Ureter (tissue), 1 donor: Measurements from ENCODE around the gene DUSP16. TPM values are rescaled to one million over a fixed set of nuclear protein-coding genes. Genes with fewer than 3 reads are reported as not detected.
"Not testable (repeated sequence)": the region's sequence is repeated elsewhere in the genome, so short reads cannot be mapped to it uniquely, and the experiment has no call there.

ENCODE experiments used
- DNase-seq: peaks from one replicate; pipeline ENCODE4 v3.0.0-alpha.2; 2020; ENCODE audit warnings: low spot score
- total RNA-seq: library from RNA; stranded (reverse); gene quantifications from one replicate; pipeline ENCODE4 v1.2.4, GENCODE V29; 2023
- donor health status: DM: yes; HTN: yes; CAD: no.

DUSP16 gene
- total RNA-seq, 1 donor from 2014 or later: 77.0 TPM

DNA sequence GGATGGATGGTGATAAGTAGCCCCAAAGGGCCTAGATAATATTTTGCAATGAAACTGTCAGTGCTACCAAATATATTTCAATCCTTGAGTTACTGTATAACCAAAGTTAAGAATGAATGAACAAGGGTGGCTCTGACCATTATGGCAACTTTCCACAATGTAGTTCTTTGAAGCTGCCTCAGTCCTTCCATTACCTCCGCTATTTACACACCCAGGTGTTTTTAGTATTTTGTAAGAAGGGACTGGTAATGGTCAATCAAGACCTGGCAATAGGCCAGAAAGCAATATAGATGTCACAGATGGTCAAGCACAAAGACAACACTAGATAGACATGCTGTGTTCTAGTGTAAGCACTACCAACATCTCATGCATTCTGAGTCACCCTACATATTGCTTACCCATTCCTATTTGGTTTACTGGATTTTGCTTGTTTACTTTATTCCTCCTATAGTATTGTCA is 16.3 kb downstream of the DUSP16 start:
- no peak for DNase-seq

DNA sequence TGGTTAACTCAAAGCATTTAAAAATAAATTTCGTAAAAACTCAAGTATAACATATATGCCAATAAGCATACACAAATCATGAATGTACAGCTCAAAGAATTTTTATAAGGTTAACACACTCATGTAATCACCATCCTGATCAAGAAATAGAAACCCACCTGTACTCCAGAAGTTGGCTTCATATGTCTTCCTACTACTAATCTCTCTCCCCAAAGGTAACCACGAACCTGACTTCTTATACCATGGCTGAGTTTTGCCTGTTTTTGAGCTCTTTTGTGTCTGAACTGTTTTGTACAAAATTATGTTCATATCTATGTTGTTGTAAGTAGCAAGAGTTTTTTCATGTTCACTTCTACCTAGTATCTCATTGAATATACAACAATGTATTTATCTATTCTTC is 18.7 kb downstream of the DUSP16 start:
- no peak for DNase-seq

DNA sequence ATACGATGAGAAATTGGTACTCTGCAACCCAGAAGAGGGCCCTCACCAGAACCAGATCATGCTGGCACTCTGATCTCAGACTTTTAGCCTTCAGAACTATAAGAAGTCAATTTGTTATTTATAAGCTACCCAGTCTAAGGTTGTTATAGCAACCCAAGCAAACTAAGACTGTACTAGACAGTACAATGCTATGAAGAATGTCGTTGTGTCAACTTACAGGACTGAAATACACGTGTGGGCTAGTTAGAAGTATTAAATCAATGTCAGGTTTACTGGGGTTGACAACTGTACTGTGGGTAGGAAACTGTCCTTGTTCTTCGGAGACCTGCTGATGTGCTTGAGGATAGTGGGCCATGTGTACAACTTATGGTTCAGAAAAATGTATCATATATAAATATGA is 19.7 kb downstream of the DUSP16 start:
- DNase-seq: no peak

DNA sequence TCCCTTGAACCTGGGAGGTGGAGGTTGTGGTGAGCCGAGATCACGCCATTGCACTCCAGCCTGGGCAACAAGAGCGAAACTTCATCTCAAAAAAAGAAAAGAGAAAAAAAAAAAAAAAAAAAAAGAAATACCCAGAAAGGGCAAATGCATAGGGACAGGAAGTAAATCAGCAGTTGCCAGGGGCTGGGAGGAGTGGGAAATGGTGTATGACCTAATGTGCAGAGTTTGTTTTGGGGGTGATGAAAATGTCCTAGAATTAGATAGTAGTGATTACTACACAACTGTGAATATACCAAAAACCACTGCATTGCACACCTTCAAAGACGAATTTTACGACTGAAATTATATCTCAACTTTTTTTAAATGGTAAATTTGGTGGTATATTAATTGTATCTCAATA is 20.4 kb downstream of the DUSP16 start:
- DNase-seq: no peak

DNA sequence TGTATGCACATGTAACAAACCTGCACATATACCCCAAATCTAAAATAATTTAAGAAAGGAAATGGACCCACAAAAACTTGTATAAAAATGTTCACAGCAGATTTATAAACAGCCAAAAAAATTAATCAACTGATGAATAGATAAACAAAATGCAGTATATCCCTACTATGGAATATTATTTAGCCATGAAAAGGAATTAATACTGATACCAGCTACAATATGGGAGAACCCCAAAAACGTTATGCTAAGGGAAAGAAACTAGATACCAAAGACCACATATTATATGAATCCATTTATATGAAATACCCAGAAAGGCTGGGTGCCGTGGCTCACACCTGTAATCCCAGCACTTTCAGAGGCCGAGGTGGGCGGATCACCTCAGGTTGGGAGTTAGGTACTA is 20.9 kb downstream of the DUSP16 start:
- DNase-seq: no peak

DNA sequence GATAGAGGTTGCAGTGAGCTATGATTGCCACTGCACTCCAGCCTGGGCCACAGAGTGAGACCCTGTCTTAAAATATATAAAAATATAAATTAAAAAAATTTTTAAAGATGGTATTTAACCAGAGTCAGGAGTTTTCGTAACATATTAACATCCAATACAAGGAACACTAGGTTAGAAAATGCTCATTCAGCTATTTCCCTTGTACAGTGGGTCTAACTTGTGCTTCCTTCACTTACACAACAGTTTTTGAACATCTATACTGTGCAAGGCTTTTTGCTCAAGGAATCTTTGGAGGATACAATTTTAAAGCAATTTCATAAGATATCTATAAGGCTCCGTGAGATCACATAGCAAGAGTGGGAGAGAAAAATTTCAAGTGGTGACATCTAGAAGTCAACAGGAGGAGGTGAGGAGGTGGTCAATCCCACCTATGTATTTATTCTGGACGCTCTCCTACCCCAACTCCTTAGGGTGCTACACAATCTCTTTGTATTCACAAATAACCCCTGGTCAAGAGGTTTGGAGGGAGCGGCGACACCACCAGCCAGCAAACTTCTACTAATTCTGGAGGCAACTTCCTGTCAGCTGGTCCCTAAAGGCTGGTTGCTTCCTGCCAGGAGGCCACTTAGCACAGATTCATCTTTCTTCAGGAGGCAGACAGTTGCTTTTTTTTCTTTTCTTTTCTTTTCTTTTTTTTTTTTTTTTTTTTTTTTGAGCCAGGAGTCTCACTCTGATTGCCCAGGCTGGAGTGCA is 22.2 kb downstream of the DUSP16 start:
- no peak for DNase-seq

DNA sequence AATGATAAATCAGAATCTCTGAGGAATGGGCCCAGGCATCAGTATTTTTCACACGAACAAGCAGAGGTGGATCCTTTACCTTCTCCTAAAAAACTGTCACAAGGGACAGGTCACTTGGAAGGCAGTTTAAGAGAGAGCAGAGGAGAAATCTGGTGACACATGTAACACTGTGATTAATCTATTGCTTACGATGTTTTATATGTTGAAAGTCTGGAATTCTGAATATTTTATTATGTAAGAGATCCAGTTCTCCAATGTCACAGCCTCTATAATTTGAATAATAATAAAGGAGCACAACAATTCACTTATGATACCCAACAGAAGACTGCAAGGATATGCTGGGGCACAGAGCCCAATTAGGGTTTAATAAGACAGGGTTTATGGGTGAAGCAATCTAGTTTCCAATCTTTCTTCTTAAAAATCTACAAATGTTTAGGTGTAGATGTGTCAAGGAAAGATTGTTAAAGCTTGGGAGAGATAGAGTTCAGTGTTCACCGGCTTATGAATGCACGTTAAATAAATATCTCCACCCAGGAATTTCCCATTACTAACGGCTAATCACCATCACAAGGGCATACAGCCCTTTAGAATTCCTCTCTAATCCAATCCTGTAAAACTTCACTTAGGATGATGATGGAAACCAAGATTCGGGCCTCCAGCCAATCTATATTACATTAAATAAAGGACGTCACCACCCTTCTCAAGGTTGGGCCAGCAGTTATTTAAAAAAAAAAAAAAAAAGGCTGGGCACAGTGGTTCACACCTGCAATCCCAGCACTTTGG is 23.4 kb downstream of the DUSP16 start:
- no peak for DNase-seq

DNA sequence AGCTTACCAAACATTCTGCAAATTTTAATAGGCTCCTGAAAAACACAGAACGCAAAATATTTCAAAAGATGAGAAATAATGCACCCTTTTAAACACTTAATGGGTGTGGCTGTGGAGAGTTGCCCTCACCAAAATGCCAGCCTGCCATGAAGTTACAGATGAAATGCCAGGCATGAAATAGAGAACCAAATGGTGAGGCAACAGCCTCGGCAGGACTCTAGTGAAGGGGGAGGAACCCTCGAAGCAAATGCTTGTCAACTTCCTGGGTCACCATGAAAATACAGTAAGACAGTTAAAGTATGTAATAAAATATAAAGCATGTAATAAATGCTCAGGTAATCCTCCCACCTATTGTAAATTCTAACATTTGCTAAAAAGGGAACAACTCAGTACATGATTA is 24.1 kb downstream of the DUSP16 start:
- no peak for DNase-seq

DNA sequence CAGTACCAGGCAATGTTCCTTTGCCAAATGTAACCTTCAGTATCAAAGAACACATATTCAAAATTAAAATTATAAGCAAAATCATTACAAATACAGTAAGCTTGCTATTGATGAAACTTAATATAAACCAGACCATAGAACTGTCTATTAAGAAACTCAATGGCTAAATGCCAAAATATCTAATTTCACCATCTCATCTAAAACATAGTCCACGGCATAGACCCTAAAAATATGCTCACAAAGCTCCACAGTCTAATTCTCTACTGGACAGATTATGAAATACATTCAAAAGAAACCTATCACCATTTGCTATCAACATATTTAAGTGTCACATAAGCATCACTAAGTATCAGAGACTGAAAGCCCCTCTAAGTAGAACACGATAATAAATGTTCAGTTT is 25.2 kb downstream of the DUSP16 start:
- no peak for DNase-seq

DNA sequence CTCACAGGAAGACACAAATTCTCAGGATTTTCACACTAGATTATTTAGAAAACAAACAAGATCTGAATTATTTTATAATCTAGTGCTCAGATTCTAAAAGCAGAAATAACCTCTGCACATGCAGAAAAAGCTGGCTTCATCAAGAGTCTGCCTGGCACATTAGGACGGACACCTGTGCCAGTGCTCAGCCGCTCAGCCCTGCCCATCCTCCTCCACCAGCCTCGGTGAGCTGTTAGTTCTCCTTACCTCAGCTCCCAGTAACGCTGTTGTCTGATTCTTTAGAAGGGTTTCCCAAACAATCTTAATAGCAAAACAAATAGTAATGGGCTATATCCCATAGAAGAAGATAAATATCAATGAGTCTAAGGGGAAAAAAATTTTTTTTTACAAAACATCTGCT is 27.7 kb downstream of the DUSP16 start:
- no peak for DNase-seq

DNA sequence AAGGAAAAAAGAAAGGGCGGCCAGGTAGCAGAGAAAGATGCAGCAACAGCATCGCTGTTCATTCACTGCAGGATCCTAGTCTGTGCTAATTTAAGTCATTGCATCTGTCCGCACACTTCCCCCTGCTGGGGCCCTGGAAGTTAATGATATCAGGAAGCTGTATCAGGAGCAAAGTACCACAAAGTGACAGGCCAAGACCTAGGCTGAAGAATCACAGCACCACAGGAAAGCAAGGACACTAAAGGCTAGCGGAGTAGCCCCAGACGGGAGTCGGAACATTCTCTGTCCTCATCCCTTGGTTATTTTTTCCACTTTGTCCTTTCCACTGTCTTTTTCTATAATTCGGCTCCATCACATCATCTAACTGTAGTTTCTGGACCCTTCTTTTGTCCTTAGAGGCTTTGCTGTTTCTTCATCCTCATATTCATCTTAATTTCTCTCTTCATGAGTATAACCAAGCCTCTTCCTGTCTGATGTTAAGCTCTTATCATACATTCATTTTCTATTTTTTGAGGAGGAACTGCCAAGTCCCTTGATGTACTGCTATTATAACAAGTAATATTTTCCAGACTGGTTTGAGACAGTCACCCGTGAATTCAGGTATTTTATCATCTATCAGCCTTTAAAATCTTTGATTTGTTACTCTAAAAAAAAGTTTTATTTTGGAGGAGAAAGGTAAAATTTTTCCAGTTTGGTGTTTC is 28.3 kb downstream of the DUSP16 start:
- DNase-seq: no peak

DNA sequence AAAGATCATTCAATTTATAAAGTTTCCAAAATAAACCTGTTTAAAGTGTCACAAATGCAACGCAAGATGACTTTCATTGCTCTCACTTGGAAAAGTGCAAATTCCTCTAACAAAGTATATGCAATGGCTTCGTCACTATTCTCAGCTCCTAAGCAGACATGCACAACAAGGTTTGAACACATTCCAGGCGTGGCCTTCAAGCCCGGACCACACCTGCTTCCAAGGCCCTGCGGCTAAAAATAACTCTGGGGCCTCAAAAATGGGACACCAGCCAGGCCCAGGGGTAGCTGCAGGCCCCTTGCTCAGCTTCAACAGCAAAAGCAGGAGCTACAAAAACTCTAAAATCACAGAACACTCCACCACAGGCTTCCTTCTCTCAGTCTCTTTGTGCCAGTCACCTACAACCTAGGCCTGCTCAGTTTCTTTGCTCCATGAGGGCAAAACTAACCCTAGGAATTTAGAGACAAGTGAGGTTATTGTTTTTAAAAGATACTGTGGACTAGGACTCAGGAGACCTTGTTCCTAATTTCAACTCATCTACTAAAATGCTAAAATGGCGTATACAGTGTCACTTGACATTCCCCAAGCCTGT is 29.3 kb downstream of the DUSP16 start:
- DNase-seq: no peak

DNA sequence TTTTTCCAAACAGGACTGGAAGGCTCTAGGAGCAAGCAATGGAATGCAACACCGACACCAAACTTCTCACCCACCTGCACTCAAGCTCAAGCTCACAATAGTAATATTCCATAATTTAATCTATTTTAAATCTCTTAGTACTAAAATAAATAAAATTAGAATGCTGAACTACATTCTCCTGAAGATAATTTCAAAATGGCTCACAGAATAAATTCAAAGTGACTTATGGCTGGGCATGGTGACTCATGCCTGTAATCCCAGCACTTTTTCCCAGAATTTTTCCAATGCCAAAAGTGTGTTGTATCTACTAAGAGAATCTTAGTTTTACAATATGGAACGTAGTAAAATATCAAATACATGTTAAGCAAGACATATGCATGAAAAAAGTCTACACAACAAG is 31.5 kb downstream of the DUSP16 start:
- DNase-seq: no peak

DNA sequence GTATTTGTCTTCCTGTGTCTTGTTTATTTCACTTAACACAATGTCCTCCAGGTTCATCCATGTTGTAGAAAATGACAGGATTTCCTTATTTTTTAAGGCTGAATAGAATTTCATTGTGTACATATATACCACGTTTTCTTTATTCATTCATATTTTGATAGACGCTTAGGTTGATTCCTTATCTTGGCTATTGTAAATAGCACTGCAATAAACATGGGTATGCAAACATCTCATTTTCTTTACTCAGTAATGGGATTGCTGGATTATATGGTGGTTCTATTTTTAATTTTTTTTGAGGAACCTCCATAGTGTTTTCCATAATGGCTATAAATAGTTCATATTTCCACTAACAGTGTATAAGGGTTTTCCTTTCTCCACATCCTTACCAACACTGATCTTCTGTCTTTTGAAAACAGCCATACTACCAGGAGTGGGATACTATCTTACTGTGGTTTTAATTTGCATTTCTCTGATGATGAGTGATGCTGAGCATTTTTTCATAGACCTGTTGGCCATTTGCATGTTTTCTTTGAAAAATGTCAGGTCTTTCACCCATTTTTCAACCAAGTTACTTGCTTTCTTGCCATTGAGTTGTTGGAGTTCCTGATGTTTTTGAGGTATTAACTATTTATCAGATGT is 32.8 kb downstream of the DUSP16 start:
- no peak for DNase-seq

DNA sequence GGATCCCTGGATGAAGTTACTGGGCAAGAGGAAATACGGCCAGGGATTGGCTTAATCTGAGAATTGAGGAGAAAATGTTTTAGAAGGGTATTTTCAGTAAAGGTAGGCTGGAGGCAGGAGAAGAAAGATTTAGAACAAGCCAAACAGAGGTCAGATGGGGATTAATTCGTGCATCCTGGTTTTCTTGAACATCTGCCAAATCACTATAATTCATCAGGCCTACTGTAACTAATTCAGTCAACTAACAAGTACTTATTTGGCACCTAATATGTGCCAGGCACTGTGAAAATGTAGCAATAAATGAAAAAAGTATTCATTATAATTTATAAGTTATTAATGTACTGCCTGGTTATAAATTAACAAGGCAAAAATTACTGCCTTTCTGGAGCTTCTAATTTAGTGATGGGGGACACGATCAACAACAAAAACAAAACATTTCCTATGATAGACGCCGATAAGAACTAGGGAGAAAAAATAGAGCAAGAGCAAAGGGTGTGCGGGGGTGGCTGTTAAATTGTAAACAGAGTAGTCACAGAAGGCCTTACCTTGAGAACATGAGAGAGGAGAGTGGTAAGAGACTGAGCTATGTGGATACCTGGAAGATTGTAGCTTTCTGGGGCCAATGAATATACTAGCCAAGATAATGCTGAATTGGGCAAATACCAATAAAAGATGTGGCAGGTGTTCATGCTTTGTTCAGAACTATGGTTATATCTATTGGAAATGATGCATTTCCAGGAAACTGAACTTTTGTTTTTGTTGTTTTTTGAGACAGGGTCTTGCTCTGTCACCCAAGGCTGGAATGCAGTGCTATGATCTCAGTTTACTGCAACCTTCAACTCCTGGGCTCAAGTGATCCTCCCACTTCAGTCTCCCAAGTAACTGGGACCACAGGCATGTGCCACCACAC is 34.0 kb downstream of the DUSP16 start:
- DNase-seq: no peak

DNA sequence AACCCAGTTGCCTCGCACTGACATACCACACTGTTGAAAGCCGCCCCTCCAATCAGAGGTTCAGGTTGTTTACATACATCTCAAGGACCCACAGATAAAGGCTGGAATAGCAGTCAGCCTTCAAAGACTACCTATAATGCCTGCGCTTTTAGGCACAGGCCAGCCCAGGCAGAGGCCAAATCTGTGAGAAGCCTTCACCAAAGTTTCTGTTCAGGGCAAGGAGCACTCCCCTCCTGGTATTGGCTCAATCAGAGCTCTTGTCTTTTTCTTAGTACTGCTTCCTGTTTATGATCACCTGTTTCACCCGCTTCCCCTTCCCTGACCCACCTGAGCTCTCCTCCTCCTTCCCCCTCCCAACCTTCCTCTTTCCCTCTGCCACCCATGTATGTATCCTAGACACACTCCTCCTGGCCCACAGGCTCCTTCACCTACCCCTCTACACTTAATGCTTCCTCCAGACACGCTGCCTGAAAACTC is 34.8 kb downstream of the DUSP16 start:
- DNase-seq: no peak

DNA sequence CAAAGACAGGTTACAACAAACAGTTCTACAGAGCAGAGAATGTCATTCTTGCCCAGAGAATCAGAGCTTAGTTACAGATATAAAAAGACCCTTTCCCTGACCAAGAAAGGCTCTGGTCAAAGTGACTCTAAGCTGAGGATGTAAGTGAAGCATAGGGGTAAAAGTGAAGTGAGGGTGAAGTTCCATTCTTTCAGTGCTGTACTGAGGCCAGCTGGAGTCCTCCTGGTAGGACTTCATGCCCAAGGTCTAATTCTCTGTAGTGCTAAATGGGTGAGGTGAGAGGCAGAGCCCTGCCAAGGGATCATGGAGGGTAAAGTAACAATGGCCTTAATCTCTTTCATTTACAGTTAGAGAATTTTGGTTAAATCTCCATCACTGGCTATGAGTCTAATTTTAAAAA is 38.5 kb downstream of the DUSP16 start:
- no peak for DNase-seq

DNA sequence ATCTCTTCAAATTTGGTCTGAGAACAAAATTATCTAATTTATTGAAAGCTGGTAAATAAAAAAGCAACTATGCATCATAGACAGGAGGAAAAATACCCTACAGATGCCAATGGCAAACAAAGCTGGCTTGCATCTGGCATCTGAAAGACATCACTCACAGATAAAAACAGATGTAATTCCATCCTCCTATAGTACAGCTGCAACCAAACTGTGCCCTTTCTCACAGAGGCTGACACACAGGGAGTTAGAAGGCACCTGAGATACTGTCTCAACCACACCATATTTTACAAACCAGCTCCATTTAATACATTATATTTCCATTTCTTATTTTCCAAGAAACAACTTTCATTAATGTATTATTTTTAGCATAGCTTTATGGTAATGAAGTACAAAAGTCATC is 39.4 kb downstream of the DUSP16 start:
- DNase-seq: no peak

DNA sequence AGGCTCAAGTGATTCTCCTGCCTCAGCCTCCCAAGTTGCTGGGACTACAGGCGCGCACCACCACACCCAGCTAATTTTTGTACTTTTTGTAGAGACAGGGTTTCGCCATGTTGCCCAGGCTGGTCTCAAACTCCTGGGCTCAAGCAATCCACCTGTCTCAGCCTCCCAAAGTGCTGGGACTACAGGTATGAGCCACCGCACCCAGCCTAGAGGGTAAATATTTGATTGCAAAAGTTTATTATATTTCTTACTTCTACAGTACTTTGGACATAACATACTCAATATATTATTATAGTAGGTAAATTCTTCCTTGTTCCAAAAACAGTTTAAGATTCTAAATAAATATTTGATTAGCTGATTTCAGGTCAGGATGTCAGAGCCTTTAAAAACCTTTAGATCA is 40.0 kb downstream of the DUSP16 start:
- DNase-seq: not testable (repeated sequence)

DNA sequence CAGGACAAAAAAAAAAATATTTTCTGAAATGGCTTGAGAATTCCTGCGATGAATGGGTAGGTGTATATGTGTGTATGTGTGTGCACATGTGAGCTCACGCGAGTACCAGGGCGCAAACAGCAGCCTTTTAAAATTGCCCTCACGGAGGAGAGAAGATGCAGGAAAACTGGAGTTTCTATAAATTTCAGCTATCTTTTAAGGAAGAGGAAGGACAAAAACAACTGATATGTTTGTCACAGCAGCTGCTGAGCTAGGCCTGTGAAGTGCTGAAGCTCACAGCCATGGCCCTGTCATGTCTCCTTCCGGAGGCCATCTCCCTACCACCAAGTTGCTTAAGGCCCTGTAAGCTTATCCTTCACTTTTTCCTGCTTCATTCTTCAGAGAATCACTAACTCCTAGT is 40.8 kb downstream of the DUSP16 start:
- DNase-seq: no peak

DNA sequence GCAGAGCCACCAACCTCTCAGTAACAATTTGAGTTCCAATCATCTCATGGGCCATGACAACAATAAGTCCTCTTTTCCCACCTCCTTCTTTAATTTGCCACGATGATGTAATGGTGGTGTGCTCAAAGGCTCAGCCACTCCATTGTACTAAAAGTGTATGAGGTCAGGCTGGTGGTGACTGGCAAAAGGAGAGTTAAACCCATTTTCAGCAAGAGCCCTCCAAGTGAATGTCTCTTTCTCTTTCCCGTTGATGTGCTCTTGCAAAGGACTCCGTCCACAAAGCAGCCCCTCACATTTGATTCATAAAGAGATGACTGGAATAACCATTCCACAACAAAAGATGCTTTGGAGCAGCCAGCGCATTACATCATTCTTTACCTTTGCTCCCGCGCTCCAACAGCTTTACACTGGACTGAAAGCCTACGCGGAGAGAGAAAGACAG is 41.6 kb downstream of the DUSP16 start:
- no peak for DNase-seq
